Thyroid gland (tissue), 4 donors: ENCODE measurements around the gene UBE2G1. TPM values are rescaled to one million over a fixed set of nuclear protein-coding genes. Genes with fewer than 3 reads are reported as not detected.

Source experiments
- DNase-seq, 2 donors: peaks; one replicate each; pipeline ENCODE4 v3.0.0-alpha.2; 2019
- H3K27ac ChIP-seq, 3 donors: fragments of 200-600 bp; sonication (generic); 1 replicate in 2 of 3; 2 replicates in 1 of 3; pipeline ENCODE4 v1.5.1; 2016 to 2019; ENCODE audit warnings: mild to moderate bottlenecking in 1 of 3, moderate library complexity in 1 of 3
- H3K27me3 ChIP-seq: fragments of 200-600 bp; sonication (generic); one replicate; pipeline ENCODE4 v1.5.1; 2019
- H3K36me3 ChIP-seq, 2 donors: fragments of 200-600 bp; sonication (generic); one replicate each; pipeline ENCODE4 v1.5.1; 2016 to 2019
- H3K4me1 ChIP-seq, 2 donors: fragments of 200-600 bp; sonication (generic); one replicate each; pipeline ENCODE4 v1.5.1; 2017 to 2019
- H3K4me3 ChIP-seq, 3 donors: fragments of 200-600 bp; sonication (generic); replicated peaks in 1 of 3; 1 replicate in 2 of 3; 2 replicates in 1 of 3; pipeline ENCODE4 v1.5.1; 2016; ENCODE audit warnings: mild to moderate bottlenecking in 1 of 3
- H3K9me3 ChIP-seq: fragments of 200-600 bp; sonication (generic); one replicate; pipeline ENCODE4 v1.5.1; 2017
- CTCF ChIP-seq, 6 experiments: fragments of 200-600 bp in 3 of 6; fragments of 450-650 bp in 3 of 6; sonication (generic) in 3 of 6; IDR thresholded peaks; one replicate each; pipeline ENCODE4 v1.5.1; 2016 to 2019; ENCODE audit warnings: antibody characterized with exemption in 6 of 6, mild to moderate bottlenecking in 2 of 6, inconsistent platforms in 1 of 6, moderate library complexity in 1 of 6
- POLR2A ChIP-seq, 2 donors: fragments of 450-650 bp; IDR thresholded peaks; one replicate each; pipeline ENCODE4 v1.6.1; 2017; ENCODE audit warnings: antibody characterized with exemption in 2 of 2, mild to moderate bottlenecking in 2 of 2, moderate library complexity in 1 of 2
- WGBS, 2 donors: methylation state at CpG; one replicate each; pipeline ENCODE4 v1.1.5; 2017; 5-methylcytosine and 5-hydroxymethylcytosine counted together
- intact Hi-C: fragments of 100-400 bp; cut with DNase I; formaldehyde crosslinking; loops from one replicate; pipeline ENCODE4 v1.15.1; 2023
- total RNA-seq, 4 donors: library from RNA; depleted of rRNA; stranded (reverse); fragments of >200 nt; gene quantifications; one replicate each; pipeline ENCODE4 v1.2.3, GENCODE V29; 2016

The UBE2G1 gene
- total RNA-seq, 4 donors from 2014 or later = 39.1 to 58.0 (median 49.4) TPM

- Histone ChIP-seq H3K4me3 (no peak overlapping the region), H3K27me3 (no peaks in the 10 kb centered on the region), H3K27ac (no peak overlapping the region), H3K9me3 (no peaks in the 10 kb centered on the region), H3K36me3 (no peaks in the 10 kb centered on the region), H3K4me1 (peaks cover 9 to 21% of the 10 kb centered on the region in 2 donors)
- WGBS, 2 donors = 92 to 94% methylated on average over 6 of the region's 6 CpGs
- no peak for DNase-seq
- TF ChIP-seq CTCF (IDR thresholded peaks at IDR 0.05) (no peak), POLR2A (IDR thresholded peaks at IDR 0.05) (no peak)
- intact Hi-C loops = no loop called here
These were observed 32.1 kb downstream of the UBE2G1 start for GRCh38 chr17:4334332-4334731.

GRCh38 chr17:4333041-4333440 lies 33.4 kb downstream of the UBE2G1 start:
- TF ChIP-seq POLR2A (IDR thresholded peaks at IDR 0.05) = no peak
- Histone ChIP-seq H3K4me1 (peaks cover 9 to 14% of the 10 kb centered on the region in 2 donors), H3K36me3 (no peaks in the 10 kb centered on the region), H3K27ac (no peak overlapping the region), H3K9me3 (no peaks in the 10 kb centered on the region), H3K4me3 (no peak overlapping the region), H3K27me3 (no peaks in the 10 kb centered on the region)
- DNase-seq = no peak
- 95 to 97% methylated on average over 9 of the region's 9 CpGs for WGBS, 2 donors
- intact Hi-C loops = no loop called here

GRCh38 chr17:4332296-4332970 lies 34.0 kb downstream of the UBE2G1 start:
- intact Hi-C loops = no loop called here
- no peak overlapping the region for H3K4me3 ChIP-seq
- no peak for DNase-seq
- H3K27ac ChIP-seq = no peak overlapping the region
- TF ChIP-seq CTCF (IDR thresholded peaks at IDR 0.05) (no peak), POLR2A (IDR thresholded peaks at IDR 0.05) (no peak)
- no peaks in the 10 kb centered on the region for H3K27me3 ChIP-seq
- WGBS, 2 donors = 72 to 75% methylated on average over 6 of the region's 6 CpGs
- H3K9me3 ChIP-seq = no peaks in the 10 kb centered on the region
- H3K4me1 ChIP-seq = peaks cover 9 to 14% of the 10 kb centered on the region in 2 donors
- H3K36me3 ChIP-seq = no peaks in the 10 kb centered on the region

- no peak overlapping the region for H3K4me3 ChIP-seq
- H3K4me1 ChIP-seq = peaks cover 9 to 14% of the 10 kb centered on the region in 2 donors
- H3K36me3 ChIP-seq = no peaks in the 10 kb centered on the region
- no peak for TF ChIP-seq POLR2A (IDR thresholded peaks at IDR 0.05)
- TF ChIP-seq CTCF (IDR thresholded peaks at IDR 0.05) = no peak
- H3K27ac ChIP-seq = no peak overlapping the region
- 79 to 84% methylated on average over 7 of the region's 7 CpGs for WGBS, 2 donors
- no peaks in the 10 kb centered on the region for H3K27me3 ChIP-seq
- no peak for DNase-seq
- intact Hi-C loops = no loop called here
- H3K9me3 ChIP-seq = no peaks in the 10 kb centered on the region
These were observed 34.9 kb downstream of the UBE2G1 start for GRCh38 chr17:4331614-4332013.

GRCh38 chr17:4329838-4330237 lies 36.6 kb downstream of the UBE2G1 start:
- no peaks in the 10 kb centered on the region for H3K27me3 ChIP-seq
- DNase-seq = no peak
- H3K27ac ChIP-seq = no peak overlapping the region
- TF ChIP-seq CTCF (IDR thresholded peaks at IDR 0.05) (no peak), POLR2A (IDR thresholded peaks at IDR 0.05) (no peak)
- peaks cover 2 to 5% of the 10 kb centered on the region in 2 donors for H3K4me1 ChIP-seq
- H3K9me3 ChIP-seq = no peaks in the 10 kb centered on the region
- no peak overlapping the region for H3K4me3 ChIP-seq
- no peaks in the 10 kb centered on the region for H3K36me3 ChIP-seq
- intact Hi-C loops = no loop called here
- 68 to 77% methylated on average over 7 of the region's 7 CpGs for WGBS, 2 donors
